Osteoblast (primary cell): ENCODE data around the gene YKT6. TPM values are rescaled to one million over a fixed set of nuclear protein-coding genes. Genes with fewer than 3 reads are reported as not detected.

ENCODE experiments used
- DNase-seq: peaks from one replicate; pipeline ENCODE4 v3.0.0; 2011; ENCODE audit warnings: low spot score, mixed read lengths; ENCODE audit not compliant: insufficient read length; ENCODE audit errors: missing footprints
- H2AFZ ChIP-seq: 2 replicates; pipeline ENCODE4 v1.6.0; 2011; ENCODE audit warnings: mild to moderate bottlenecking, low read length
- H3K27ac ChIP-seq: 2 replicates; pipeline ENCODE4 v1.5.1; 2011; ENCODE audit warnings: mild to moderate bottlenecking, low read depth, low read length, moderate library complexity
- H3K27me3 ChIP-seq: 2 replicates; pipeline ENCODE4 v1.6.0; 2012; ENCODE audit warnings: mild to moderate bottlenecking, control low read depth, inconsistent platforms, low read length, moderate library complexity; ENCODE audit not compliant: insufficient read depth
- H3K36me3 ChIP-seq: 2 replicates; pipeline ENCODE4 v1.5.1; 2011; ENCODE audit warnings: mild to moderate bottlenecking, low read length, control low read depth, moderate library complexity; ENCODE audit not compliant: insufficient read depth
- H3K4me1 ChIP-seq: 2 replicates; pipeline ENCODE4 v1.5.1; 2011; ENCODE audit warnings: mild to moderate bottlenecking, low read length, control low read depth, moderate library complexity; ENCODE audit not compliant: insufficient read depth
- H3K4me2 ChIP-seq: 2 replicates; pipeline ENCODE4 v1.6.0; 2011; ENCODE audit warnings: mild to moderate bottlenecking, low read length; ENCODE audit not compliant: insufficient read depth
- H3K4me3 ChIP-seq: fragments of 200-600 bp; sonication (generic); 3 replicates; pipeline ENCODE4 v1.5.1; 2012; ENCODE audit warnings: mild to moderate bottlenecking, low read length, inconsistent platforms; ENCODE audit not compliant: insufficient read depth
- H3K79me2 ChIP-seq: 2 replicates; pipeline ENCODE4 v1.6.0; 2012; ENCODE audit warnings: mild to moderate bottlenecking, low read length, control low read depth, inconsistent platforms; ENCODE audit not compliant: insufficient read depth
- H3K9me3 ChIP-seq: 2 replicates; pipeline ENCODE4 v1.5.1; 2011; ENCODE audit warnings: low read depth, low read length, control low read depth
- H4K20me1 ChIP-seq: 2 replicates; pipeline ENCODE4 v1.6.0; 2012; ENCODE audit warnings: mild to moderate bottlenecking, low read length, control low read depth; ENCODE audit not compliant: insufficient read depth
- CTCF ChIP-seq: IDR thresholded peaks from 2 replicates; pipeline ENCODE4 v1.5.1; 2011; ENCODE audit warnings: mild to moderate bottlenecking, low read depth, low read length, moderate library complexity; ENCODE audit errors: extremely low read depth
- total RNA-seq: library from RNA; depleted of rRNA; stranded (reverse); fragments of >200 nt; gene quantifications from 2 replicates; pipeline ENCODE4 v1.2.3, GENCODE V29; 2012

The YKT6 gene
- total RNA-seq, 1 donor: 90.1 TPM

GRCh38 chr7:44186736-44187135 is 14.0 kb upstream of the YKT6 start:
- no peak overlapping the region for H3K4me2 ChIP-seq
- DNase-seq: no peak
- no peak for TF ChIP-seq CTCF
- H3K4me1 ChIP-seq: peaks cover 12% of the 10 kb centered on the region
- H3K36me3 ChIP-seq: no peaks in the 10 kb centered on the region
- no peak overlapping the region for H3K4me3 ChIP-seq
- no peak overlapping the region for H3K27ac ChIP-seq
- no peaks in the 10 kb centered on the region for H3K79me2 ChIP-seq
- peaks cover 24% of the 10 kb centered on the region for H3K27me3 ChIP-seq
- no peaks in the 10 kb centered on the region for H4K20me1 ChIP-seq
- H3K9me3 ChIP-seq: peaks cover 8% of the 10 kb centered on the region
- H2AFZ ChIP-seq: no peak overlapping the region

- no peak for DNase-seq
- Histone ChIP-seq H3K27ac (no peak overlapping the region), H3K4me3 (no peak overlapping the region), H3K4me2 (no peak overlapping the region), H2AFZ (no peak overlapping the region), H3K36me3 (no peaks in the 10 kb centered on the region), H3K79me2 (no peaks in the 10 kb centered on the region), H3K27me3 (peaks cover 20% of the 10 kb centered on the region), H3K4me1 (peaks cover 12% of the 10 kb centered on the region), H4K20me1 (no peaks in the 10 kb centered on the region), H3K9me3 (peaks cover 2% of the 10 kb centered on the region)
- no peak for TF ChIP-seq CTCF
Measured at GRCh38 chr7:44187636-44188416, 13.0 kb upstream of the YKT6 start.

- H2AFZ ChIP-seq: no peak overlapping the region
- no peaks in the 10 kb centered on the region for H3K79me2 ChIP-seq
- TF ChIP-seq CTCF: no peak
- no peaks in the 10 kb centered on the region for H3K36me3 ChIP-seq
- H3K4me3 ChIP-seq: no peak overlapping the region
- no peaks in the 10 kb centered on the region for H4K20me1 ChIP-seq
- H3K4me2 ChIP-seq: no peak overlapping the region
- peaks cover 14% of the 10 kb centered on the region for H3K27me3 ChIP-seq
- no peak for DNase-seq
- H3K9me3 ChIP-seq: no peaks in the 10 kb centered on the region
- H3K27ac ChIP-seq: no peak overlapping the region
- H3K4me1 ChIP-seq: peaks cover 12% of the 10 kb centered on the region
Measured at GRCh38 chr7:44188480-44189225, 12.1 kb upstream of the YKT6 start.
